Middle frontal gyrus (tissue), 1 donor: ENCODE results near the gene ZNF516.
A peak's percentile ranks its signal among the peaks of the same experiment; 100 is the strongest.

Experiments used
- DNase-seq: peaks from one replicate; pipeline ENCODE4 v3.0.0-alpha.2; 2015; ENCODE audit warnings: low spot score; ENCODE audit errors: extremely low spot score

ZNF516 gene

DNA sequence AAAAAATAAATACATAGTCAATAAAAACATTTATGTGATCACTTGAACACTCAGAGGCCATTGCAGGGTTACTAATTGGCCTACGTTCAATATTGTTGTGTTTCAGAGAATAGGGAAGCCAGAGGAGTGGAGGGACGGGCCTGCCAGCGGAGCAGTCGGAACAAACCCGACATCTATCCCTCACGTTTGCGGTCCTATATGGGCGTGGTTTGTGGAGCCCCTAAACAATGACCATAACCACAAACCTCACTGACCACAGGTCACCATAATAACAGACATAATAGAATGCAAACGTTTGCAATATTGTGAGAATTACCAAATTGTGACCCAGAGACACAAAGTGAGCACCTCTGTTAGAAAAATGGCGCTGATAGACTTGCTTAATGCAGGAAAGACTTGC is 19.5 kb upstream of the ZNF516 start:
- no peak for DNase-seq

DNA sequence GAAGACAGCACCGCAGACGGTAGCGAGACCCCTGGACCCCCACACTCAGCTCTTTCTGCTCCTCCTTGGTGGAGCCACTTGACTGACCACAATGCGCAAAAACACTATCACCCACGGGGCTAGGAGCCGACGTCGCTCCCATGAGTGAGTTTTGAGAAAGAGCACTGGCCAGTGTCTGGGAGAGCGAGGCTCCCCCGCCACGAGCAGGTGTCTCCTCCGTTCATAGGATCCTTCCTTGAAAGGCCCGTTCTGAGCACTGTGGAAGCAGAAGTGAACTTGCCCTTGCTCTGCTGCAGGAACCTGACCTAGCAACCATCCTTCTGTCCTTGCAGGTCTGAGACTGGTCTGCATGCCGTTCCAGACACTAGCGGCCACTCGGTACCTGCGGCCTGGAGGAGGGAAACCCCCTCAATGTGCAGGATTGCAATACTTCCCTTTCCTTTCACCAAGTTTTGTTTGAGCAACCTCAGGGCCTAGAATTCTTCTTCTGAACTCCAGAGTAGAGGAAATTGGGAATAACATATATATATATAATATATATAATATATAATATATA is 12.9 kb upstream of the ZNF516 start:
- no peak for DNase-seq

GRCh38 chr18:76506974-76507764 is 12.1 kb upstream of the ZNF516 start:
- DNase-seq, result no peak

- no peak for DNase-seq
These were observed 11.4 kb upstream of the ZNF516 start for GRCh38 chr18:76506395-76506794.

DNA sequence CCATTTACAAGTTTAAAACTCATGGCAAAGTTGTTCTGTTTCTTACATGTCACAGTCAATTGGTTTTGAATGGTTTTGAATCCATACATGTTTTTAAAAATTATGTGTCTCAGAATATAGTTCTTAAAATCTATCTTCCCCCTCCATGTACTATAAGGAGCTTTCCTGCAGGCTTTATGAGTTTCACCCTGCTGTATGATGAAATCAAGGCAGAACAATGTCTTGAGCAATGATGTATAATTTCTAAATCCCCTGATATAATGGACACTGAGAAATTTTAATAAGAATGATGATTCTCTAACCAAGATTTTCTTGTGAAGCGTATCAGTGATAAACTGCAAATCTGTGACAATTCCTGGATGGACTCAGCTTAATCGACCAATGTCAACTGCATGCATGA is 10.6 kb upstream of the ZNF516 start:
- DNase-seq, result no peak

DNA sequence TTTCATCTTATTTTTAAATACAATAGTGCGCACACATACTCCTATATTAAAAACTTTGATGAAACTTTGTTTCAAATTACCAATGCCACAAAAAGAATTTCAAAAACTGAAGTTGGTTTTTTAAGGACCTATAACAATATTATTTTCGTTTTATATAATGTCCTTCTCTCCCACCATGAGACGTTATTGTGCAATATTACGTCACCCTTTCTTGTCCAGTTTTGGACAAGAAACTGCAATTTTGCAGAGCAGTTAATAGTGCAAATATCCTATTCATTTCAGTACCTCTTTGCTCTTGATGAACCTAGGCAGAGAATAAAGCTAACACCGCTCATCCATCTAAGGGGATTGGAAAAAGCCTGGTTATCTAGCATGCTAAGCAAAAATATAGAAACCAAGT is 9.7 kb upstream of the ZNF516 start:
- DNase-seq, result no peak

DNA sequence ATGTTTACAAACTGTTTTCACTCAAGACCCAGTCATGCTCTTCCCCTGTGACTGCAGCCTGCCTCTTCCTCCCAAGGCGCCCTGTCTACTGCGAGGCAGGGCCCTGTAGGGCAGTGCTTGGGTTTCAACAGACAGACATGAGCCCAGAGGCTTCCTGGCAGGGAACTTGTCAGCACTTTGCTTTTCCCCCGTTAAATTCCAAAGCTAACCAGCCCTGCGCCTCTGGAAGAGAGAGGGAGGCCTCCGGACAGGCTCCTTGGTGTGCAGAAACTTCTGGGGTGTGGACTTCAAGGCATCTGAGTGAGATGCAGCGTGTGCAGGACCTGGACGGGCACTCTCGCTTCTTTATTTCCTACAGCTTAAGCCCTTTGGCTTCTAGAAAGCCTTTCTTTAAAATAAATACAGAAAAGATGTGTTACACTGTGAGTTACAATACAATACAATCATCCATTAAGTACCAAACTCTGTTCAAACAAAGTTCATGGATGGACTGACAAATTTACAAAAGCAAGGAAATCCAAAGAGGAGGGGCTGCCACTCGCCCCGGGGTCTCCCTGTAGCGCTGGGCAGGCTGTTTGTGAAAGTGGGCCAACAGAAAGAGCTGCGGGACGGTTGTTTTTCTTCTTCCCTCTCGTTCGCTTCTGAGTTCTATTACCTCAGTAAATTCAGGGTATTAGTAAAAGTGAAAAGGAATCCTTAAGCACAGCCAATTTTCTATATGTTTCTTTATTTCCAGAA is 8.8 kb upstream of the ZNF516 start:
- no peak for DNase-seq

DNA sequence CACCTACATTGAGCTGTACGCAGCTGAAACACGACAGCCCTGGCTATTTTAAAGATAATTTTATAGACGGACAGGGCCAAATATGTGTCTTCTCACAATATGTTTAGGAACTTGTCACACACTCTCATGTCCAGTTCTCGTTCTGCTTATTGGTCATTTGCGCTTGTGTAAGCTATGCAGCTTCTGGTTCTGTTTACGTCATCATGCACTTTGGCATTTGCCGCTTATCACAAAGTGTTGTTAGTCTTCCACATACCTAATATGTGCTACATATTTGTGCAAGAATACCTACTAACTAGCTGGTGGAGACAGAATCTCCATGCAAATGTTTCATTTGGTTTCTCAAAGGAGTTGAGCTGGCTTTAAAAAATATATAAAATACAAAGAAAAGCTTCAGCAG is 7.5 kb upstream of the ZNF516 start:
- DNase-seq, result no peak

- DNase-seq, result no peak
These were observed 4.7 kb upstream of the ZNF516 start for GRCh38 chr18:76499637-76500340.

DNA sequence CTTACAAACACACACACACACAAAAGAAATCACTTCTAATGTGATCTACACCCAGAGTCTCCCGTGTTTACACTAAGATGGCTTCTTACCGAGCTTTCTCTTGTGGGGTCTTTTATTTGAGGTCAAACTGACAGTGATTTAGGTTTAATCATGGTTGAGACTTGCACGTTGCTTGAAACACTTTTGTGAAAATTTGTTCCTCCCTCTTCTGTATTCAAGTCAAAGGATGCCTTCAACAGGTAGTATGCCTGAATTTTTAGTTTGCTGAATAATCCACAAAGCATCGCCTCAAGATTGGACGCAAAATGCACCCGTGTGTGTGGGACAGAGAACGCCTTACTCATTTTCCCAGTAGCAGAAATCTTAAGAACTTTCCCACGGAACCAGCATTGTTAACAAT is 4.0 kb upstream of the ZNF516 start:
- no peak for DNase-seq

GRCh38 chr18:76498064-76498463 is 3.0 kb upstream of the ZNF516 start:
- no peak for DNase-seq

GRCh38 chr18:76497021-76497420 is 2.0 kb upstream of the ZNF516 start:
- DNase-seq, result no peak

DNA sequence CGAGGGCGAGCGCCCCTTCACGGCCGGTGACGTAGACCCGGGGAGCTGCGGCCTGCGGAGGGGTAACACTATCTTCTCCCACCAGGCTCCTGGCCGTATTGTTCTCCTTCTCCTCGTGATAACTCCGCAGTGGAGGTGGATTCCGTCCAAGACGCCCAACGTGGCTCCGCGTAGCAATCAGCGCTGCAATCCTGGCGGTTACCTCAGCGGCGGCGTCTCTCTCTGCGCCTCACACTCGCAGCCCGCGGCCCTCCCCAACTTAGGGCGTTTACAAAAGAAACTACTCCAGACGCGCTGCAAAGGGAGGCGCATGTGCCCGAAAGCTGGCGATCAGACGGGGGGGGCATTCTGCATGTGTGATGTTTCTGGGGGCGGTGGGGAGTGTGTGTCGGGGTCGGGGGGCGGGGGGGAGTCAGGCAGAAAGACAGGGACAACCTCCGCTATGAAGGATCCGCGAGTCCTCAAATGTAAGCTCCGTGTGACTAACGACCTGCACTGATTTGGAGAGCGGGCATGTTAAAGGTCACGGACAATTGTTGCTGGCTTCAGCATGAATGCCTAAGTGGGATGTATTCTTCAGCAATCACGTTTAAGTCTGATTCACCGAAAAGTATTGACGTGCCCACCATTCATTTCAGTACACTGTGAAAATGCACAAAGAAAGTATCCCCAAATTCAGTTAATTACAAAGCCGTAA is 1.3 kb upstream of the ZNF516 start:
- no peak for DNase-seq

- DNase-seq, result no peak
These were observed 572 bp upstream of the ZNF516 start for GRCh38 chr18:76495435-76496193.

GRCh38 chr18:76494231-76495005 is 624 bp downstream of the ZNF516 start:
- no peak for DNase-seq

- no peak for DNase-seq
These were observed 1.6 kb downstream of the ZNF516 start for GRCh38 chr18:76493213-76494161.

DNA sequence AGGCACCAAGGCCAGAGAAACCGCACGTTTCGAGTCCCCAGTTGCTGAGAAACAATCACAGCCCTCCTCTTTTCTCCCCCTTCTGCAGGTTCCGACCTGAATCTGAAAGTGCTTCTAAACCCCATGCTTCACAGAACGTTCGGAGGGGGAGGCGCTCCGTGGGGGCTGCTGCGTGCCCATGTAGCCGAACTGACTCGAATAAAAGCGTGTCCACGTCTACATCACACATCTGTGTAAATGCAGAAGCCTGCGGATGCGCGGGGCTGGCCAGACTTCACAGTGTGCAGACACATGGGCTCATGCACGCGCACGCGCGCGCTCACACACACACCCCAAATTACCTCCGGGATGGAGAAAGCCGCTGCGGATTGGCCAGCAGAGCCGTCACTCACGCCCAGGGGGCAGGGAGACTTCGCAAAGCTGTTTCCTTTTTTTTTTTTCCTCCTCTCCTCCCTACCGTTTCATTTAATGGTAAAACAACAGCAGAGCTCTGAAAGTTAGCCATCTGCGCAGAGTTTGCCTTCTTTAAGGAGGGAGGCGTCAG is 2.3 kb downstream of the ZNF516 start:
- DNase-seq, result peak; percentile 90
